ELR (cell line): Measurements from ENCODE around the gene GABRA5.
"Not testable (repeated sequence)": the region's sequence is repeated elsewhere in the genome, so short reads cannot be mapped to it uniquely, and the experiment has no call there.

Experiments used
- DNase-seq: peaks from one replicate; pipeline ENCODE4 v3.0.0-alpha.2; 2015; ENCODE audit warnings: low read depth

The GABRA5 gene

DNA sequence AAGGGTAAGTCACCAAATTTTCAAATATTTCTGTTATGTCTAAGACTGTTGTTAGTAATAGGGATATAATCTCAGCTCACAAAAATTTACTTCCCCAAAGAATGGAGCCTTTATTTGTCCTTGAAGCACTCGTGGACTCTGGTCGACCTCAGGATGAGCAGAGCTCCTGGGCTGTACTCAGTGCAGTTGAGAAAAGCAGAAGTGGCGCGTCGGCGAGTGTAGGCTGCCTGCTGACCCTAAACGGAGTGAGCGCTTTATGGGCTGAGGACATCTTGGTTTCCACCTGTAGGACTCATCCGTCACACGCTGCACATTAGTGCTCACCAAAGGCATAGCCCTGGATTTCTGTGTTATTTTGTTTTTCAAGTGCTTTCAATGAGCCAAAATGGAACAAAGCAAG, 11.0 kb downstream of the GABRA5 start:
- DNase-seq, result no peak

DNA sequence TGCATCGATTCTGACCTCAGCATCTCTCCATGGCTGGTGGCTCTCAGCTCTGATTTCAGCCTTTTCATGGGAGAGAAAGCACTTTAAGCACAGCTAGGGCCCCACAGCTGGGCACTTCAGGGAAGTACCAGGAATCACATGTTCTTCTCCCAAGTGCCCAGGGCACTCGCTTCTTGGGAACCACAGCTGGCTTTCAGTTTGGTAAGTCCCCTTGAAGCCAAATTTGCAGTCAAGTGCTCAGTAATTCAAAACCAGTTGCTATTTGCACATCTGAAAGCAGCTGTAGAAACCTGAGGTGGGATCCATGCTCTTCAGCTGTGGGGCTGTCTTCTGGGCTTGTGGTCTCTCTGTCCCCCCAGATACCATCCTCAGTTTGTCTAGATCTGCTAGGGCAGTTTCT, 12.8 kb downstream of the GABRA5 start:
- DNase-seq, result no peak

GRCh38 chr15:26882112-26882511, 15.2 kb downstream of the GABRA5 start:
- DNase-seq, result no peak

GRCh38 chr15:26882616-26883365, 15.9 kb downstream of the GABRA5 start:
- no peak for DNase-seq

DNA sequence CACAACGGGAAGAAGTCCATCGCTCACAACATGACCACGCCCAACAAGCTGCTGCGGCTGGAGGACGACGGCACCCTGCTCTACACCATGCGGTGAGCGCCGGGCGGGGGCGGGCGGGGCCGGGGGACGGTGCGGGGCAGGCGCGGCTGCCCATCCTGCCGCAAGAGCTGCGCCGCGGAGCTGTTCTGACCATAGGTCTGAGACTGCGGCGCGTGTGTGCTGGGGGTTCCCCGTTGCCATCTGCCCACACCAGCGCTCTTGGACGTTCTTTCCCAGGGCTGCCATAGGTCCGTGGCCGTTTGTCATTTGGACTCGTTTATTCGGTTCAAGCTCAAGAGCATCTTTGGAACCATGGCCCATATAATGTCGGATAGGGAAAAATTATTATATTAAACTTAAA, 16.6 kb downstream of the GABRA5 start:
- DNase-seq, result no peak

- DNase-seq, result no peak
Observed at GRCh38 chr15:26886566-26886965, 19.7 kb downstream of the GABRA5 start.

DNA sequence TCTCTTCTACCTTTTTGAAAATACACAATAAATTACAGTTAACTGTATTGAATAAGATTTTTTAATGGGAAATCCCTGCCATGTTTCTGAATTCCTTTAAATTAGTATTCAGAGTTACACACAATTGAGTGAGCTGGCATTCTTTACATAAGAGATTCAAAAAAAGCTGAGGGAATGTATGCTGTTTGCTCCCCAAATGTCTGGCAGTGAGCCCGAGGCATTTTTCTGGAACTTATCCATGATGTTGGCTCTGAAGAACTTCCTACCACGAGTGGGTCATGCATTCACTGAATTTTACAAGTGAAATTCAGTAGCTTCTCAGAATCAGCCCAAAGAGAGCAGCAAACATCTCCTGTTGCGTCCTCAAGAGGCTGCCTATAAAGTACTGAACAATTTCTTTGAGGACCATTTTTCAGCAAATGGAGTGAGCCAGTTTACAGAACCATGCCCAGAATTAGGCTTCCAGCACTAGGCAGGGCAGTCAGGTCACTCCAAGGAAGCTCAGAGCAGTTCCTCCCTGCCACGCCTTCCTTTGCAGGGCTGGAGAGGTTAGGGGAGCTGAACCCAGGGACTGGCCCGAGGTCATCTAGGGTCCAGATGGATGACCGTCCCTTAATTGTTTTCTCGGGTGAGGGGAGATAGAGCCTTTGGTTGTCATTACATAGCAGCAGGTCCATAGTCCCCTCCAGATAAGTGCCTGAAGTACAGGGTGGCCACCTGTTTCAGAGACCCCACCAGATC, 21.2 kb downstream of the GABRA5 start:
- no peak for DNase-seq

- DNase-seq, result no peak
Observed at GRCh38 chr15:26888761-26889160, 21.9 kb downstream of the GABRA5 start.

DNA sequence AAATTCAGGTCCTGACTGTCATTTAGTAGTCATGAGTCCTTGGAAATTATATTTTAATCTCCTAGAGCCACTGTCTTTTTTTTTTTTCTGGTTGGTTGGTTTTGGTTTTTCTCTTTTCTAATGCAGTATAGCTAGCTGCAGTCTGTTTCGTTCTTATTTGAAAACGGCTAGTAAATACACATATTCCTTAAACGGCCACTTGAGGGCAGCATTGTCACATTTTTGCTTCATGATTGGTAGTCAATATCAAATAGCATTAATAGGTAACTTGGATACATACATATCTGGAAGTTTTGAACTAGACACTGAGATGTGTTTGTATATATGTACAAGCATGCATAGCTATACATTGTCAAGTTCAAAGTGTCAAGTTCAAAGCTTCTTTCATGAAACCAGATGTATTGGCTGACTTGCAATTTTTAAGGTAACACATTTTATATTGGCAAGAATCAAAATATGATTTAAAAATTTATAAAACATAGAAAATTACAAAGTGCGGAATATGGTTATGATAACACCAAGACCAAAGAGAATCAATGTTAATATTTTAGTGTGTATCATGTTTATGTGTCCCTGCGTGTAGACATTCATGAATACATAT, 22.5 kb downstream of the GABRA5 start:
- DNase-seq, result peak; percentile 53

- DNase-seq, result no peak
Observed at GRCh38 chr15:26890451-26890850, 23.6 kb downstream of the GABRA5 start.

- no peak for DNase-seq
Observed at GRCh38 chr15:26890988-26891387, 24.1 kb downstream of the GABRA5 start.

GRCh38 chr15:26891448-26892181, 24.8 kb downstream of the GABRA5 start:
- peak; percentile 23 for DNase-seq

DNA sequence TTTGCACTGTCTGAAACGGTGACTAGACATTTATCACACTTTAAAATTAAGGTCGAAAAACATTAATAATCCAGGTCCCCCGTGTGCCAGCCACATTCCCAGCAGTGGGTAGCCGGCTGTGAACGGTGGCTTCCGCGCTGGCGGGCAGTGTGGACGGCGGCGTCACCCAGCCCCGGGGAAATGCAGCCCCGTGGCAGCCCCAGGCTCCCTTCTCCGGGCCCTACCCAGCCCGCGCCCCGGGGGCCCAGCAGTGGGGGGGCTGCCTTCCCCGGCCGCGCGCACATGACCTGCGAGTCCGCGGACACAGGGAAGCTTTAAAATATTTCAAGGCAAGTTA, 25.3 kb downstream of the GABRA5 start:
- no peak for DNase-seq

DNA sequence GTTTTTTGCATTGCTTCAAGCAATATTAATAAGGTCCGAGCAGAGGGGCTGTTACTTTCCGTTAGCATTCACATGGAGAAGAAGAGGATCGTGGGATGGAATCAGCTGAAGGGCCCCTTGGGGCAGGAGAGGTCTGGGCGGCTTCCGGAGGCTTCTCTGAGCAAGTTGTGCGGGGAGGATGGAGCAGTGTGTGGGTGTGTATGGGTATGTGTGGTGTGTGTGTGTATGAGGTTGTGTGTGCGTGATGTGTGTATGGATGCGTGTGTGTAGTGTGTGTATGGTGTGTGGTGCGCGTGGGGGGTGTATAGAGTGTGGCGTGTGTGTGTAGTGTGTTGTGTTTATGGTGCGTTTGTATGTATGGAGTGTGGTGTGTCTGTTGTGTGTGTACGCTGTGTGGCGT, 25.8 kb downstream of the GABRA5 start:
- DNase-seq, result no peak

- DNase-seq, result no peak
Observed at GRCh38 chr15:26893351-26894065, 26.6 kb downstream of the GABRA5 start.

GRCh38 chr15:26894181-26894580, 27.3 kb downstream of the GABRA5 start:
- no peak for DNase-seq

- not testable (repeated sequence) for DNase-seq
Observed at GRCh38 chr15:26895346-26895745, 28.5 kb downstream of the GABRA5 start.

GRCh38 chr15:26899658-26900057, 32.8 kb downstream of the GABRA5 start:
- DNase-seq, result no peak

DNA sequence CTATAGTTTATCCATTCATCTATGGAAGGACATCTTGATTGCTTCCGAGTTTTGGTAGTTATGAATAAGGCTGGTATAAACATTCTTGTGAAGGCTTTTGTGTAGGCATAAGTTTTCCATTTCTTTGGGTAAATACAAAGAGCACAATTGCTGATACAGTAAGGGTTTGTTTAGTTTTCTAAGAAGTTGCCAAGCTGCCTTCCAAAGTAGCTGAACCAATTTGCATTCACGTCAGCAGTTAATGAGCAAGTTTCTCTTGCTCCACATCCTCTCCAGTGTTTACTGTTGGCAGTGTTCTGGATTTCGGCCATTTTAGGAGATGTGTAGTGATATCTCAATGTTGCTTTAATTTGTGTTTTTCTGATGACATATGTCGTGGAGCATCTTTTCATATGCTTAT, 34.2 kb downstream of the GABRA5 start:
- no peak for DNase-seq

- DNase-seq, result no peak
Observed at GRCh38 chr15:26910715-26911114, 43.9 kb downstream of the GABRA5 start.

- DNase-seq, result no peak
Observed at GRCh38 chr15:26921433-26921832, 54.6 kb downstream of the GABRA5 start.

DNA sequence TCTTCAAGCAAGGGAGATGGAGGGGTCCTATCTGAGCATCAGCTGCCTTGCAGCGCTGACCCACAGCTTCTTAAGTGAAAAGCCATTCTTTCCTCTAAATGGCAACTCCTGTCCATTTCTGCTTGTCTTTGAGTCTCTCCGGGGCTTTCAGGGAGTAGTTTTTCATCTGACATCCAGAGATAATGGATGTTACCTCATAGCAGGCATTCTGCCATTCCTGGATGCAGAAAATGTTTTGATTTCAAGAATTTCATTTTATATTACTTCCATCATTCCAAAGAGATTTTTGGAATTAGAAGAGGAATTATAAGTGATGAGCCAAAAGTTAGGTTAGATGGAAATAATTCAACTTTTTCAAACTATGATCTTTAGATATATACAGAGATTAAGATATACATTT, 59.2 kb downstream of the GABRA5 start:
- no peak for DNase-seq
